GM18507 (cell line): ENCODE measurements around the gene GPC2.
A peak's percentile ranks its signal among the peaks of the same experiment; 100 is the strongest.

Experiments used
- DNase-seq: peaks from one replicate; pipeline ENCODE4 v3.0.0; 2011; ENCODE audit warnings: low read depth; ENCODE audit not compliant: insufficient read length; ENCODE audit errors: extremely low spot score
- FAIRE-seq: peaks from 2 replicates; lab custom pipeline; 2011; peaks lifted over from hg19 to GRCh38; lab: Jason Lieb, UNC

GPC2 gene

GRCh38 chr7:100126931-100127865 is 50.0 kb downstream of the GPC2 start, which contains the start of gene MBLAC1:
MBLAC1 (plus strand) TSS chr7:100126967; CDS start chr7:100127396, 429 bp downstream.
- FAIRE-seq (peak; percentile 84), DNase-seq (peak; percentile 80)

- DNase-seq: no peak
- peak; percentile 38 for FAIRE-seq
These were observed 50.8 kb downstream of the GPC2 start for GRCh38 chr7:100126239-100126930.

GRCh38 chr7:100124301-100125230 is 52.6 kb downstream of the GPC2 start:
- FAIRE-seq (no peak), DNase-seq (no peak)

DNA sequence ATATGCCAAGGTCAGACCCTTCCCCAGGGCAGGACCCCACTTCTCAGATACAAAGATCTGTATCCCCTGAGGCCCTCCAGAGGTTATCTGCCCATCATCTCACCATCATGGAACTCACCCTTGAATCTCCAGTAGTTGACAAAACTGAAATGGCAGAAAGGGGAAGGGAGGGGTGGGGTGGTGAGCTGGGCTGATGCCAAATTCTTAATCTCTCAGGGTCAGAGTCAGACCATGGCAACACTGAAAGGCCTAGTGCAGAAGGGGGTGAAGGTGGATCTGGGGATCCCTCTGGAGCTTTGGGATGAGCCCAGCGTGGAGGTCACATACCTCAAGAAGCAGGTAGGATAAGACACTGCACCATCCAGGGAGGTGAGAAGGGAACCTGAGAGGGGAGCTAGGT is 54.6 kb downstream of the GPC2 start:
- FAIRE-seq: no peak
- no peak for DNase-seq

DNA sequence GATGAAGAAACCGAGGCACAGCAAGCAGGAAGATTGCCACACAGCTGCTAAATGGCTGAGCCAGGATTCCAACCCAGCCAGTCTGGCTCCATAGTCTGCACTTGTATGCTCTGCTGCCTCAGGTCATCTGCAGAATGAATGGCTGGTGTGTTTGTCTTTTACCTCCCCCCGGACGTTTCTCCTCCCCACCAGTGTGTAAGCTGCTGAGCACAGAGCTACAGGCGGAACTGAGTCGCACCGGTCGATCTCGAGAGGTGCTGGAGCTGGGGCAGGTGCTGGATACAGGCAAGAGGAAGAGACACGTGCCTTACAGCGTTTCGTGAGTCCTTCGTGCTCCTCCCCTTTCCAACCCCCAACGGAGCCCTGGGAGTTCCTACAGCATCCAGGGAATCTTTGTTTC is 55.1 kb downstream of the GPC2 start:
- no peak for FAIRE-seq

DNA sequence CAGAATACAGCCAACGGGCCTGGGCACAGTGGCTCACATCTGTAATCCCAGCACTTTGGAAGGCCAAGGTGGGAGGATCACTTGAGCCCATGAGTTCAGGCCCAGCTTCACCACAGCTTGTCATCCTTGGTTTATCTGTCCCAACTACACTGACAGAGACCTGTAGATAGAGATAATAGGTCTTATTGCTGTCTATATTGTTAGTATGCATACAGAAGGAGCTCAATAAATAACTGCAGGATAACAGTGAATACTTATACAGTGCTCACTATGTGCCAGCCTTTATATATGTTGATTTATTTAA is 56.5 kb downstream of the GPC2 start:
- no peak for FAIRE-seq
- DNase-seq: no peak

More for the DNA sequence above, 55.1 kb downstream of the GPC2 start:
- no peak for DNase-seq

DNA sequence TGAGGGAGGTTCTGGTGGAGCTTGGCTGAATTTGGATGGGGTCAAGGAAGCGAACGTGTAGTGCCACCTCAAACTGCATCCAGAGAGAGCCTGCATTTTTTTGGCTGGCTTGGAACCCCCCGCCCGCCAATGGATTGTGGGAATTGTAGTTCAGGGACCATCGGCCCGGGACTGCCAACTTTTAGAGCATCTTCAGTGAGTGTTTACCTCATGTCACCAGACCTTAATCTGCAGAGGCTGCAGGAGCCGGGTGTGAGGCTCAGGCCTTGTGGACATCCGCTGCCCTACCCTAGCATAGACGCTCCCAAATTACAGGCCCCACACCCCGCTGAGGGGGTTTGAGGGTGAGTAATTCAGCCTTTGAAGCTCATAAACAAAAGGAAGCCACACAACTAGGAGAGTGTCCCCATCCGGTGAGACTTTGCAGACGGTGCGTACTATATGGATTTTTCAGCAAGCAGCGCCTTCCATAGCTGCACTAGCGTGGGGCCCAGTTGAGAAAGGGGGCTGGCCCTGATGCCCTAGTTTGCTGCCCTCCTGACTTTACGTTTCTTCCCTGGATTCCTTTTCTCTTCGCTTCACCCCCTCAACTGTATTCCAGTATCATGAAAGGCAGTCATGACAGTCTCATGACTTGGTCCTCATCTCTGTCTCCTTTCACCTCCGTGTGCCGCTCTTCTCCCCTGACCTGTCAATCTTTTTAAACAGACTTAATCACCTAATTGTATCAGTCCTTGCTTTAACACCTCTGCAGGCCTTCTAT is 57.0 kb downstream of the GPC2 start:
- peak; percentile 42 for DNase-seq
- FAIRE-seq: peak; percentile 46
